ENCODE results near the gene INSRR. TPM values are rescaled to one million over a fixed set of nuclear protein-coding genes. Genes with fewer than 3 reads are reported as not detected.

Gene INSRR
- total and polyA plus RNA-seq, 4 donors, result 0.01 TPM; not detected in 3

DNA sequence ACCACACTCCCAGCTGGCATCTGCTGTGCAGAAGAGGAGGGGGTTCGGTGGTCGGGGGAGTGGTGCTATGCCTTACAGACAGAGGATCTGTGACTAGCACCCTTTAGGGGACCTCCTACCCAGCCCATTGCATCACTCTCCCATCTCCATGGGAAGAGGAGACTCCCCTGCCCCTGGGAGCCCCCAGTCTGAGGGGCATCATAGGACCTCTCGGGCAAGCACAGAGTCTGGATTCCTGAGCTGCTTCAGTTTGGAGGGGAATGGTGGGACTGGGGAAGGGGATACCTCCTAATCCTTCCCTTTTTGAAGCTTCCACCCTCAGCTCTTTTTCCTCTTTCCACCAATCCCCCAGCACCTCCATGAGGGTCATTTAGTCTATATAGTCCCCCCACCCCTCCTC is 1.4 kb downstream of the INSRR start:
- Histone ChIP-seq H3K36me3 (ENCODE audit: control insufficient read depth in 4 of 4, insufficient read depth in 3 of 4, low read depth in 1 of 4, low read length in 3 of 4) (no peaks in the 10 kb centered on the region), H3K27me3 (ENCODE audit: control insufficient read depth in 4 of 4, insufficient read depth in 4 of 4, low read length in 3 of 4) (peaks cover 0 to 15% (median 8%) of the 10 kb centered on the region in 4 donors), H3K4me1 (ENCODE audit: control insufficient read depth in 4 of 4, insufficient read depth in 4 of 4, low read length in 3 of 4) (peaks cover 4 to 27% (median 15%) of the 10 kb centered on the region in 4 donors), H3K4me3 (ENCODE audit: low read depth in 1 of 3, low read length in 3 of 3) (no peak overlapping the region), H3K27ac (ENCODE audit: low read depth in 1 of 2, low read length in 2 of 2) (no peak overlapping the region), H3K9ac (ENCODE audit: low read depth in 1 of 2, low read length in 2 of 2) (no peak overlapping the region), H3K9me3 (ENCODE audit: control insufficient read depth in 4 of 4, low read length in 3 of 4) (no peaks in the 10 kb centered on the region)
- WGBS, result 69% methylated on average over 3 of the region's 3 CpGs
- DNase-seq (ENCODE audit: low spot score), result no peak
- TF ChIP-seq, protein P1, sequence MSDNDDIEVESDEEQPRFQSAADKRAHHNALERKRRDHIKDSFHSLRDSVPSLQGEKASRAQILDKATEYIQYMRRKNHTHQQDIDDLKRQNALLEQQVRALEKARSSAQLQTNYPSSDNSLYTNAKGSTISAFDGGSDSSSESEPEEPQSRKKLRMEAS (IDR thresholded peaks at IDR 0.05), result no peak

DNA sequence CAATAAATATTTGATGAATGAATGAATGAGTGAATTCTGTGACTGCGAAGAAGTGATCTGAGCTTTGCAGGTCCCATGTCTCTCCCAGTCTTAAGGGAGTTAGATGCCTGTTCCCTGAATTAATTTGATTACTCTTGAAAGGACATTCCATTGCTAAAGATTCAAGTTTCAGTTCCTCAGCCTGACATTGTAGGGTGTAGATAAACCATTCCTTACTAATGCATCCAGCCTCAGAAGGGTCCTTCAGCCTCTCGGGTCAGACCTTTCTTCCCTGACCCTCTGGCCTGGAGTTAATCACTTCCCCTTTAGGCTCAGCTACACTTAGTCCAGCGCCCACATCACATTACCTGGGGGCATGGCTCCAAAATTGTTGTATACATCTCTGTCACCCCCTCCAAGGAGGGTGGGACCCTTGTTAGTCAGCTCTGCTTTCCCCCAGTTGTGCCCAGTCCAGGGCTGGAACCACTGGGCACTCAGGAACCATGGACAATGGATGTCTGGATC is 2.6 kb downstream of the INSRR start:
- no peak overlapping the region for H3K9ac ChIP-seq (ENCODE audit: low read depth in 1 of 2, low read length in 2 of 2)
- no peaks in the 10 kb centered on the region for H3K9me3 ChIP-seq (ENCODE audit: control insufficient read depth in 4 of 4, low read length in 3 of 4)
- WGBS, result 84% methylated on average over 3 of the region's 3 CpGs
- no peak for DNase-seq (ENCODE audit: low spot score)
- H3K4me1 ChIP-seq (ENCODE audit: control insufficient read depth in 4 of 4, insufficient read depth in 4 of 4, low read length in 3 of 4), result peaks cover 4 to 39% (median 22%) of the 10 kb centered on the region in 4 donors
- TF ChIP-seq FOXA2 (IDR thresholded peaks at IDR 0.05) (no peak), SP1 (IDR thresholded peaks at IDR 0.05) (no peak), HNF4A (conservative IDR thresholded peaks at IDR 0.05) (no peak), RXRA (IDR thresholded peaks at IDR 0.05) (no peak), GABPA (IDR thresholded peaks at IDR 0.05 in 1 of 2, conservative IDR thresholded peaks at IDR 0.05 in 1 of 2) (no peak), HNF4G (IDR thresholded peaks at IDR 0.05) (no peak), JUND (IDR thresholded peaks at IDR 0.05) (no peak)
- TF ChIP-seq, protein P2, sequence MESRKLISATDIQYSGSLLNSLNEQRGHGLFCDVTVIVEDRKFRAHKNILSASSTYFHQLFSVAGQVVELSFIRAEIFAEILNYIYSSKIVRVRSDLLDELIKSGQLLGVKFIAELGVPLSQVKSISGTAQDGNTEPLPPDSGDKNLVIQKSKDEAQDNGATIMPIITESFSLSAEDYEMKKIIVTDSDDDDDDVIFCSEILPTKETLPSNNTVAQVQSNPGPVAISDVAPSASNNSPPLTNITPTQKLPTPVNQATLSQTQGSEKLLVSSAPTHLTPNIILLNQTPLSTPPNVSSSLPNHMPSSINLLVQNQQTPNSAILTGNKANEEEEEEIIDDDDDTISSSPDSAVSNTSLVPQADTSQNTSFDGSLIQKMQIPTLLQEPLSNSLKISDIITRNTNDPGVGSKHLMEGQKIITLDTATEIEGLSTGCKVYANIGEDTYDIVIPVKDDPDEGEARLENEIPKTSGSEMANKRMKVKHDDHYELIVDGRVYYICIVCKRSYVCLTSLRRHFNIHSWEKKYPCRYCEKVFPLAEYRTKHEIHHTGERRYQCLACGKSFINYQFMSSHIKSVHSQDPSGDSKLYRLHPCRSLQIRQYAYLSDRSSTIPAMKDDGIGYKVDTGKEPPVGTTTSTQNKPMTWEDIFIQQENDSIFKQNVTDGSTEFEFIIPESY (IDR thresholded peaks at IDR 0.05), result no peak
- TF ChIP-seq, protein P3, sequence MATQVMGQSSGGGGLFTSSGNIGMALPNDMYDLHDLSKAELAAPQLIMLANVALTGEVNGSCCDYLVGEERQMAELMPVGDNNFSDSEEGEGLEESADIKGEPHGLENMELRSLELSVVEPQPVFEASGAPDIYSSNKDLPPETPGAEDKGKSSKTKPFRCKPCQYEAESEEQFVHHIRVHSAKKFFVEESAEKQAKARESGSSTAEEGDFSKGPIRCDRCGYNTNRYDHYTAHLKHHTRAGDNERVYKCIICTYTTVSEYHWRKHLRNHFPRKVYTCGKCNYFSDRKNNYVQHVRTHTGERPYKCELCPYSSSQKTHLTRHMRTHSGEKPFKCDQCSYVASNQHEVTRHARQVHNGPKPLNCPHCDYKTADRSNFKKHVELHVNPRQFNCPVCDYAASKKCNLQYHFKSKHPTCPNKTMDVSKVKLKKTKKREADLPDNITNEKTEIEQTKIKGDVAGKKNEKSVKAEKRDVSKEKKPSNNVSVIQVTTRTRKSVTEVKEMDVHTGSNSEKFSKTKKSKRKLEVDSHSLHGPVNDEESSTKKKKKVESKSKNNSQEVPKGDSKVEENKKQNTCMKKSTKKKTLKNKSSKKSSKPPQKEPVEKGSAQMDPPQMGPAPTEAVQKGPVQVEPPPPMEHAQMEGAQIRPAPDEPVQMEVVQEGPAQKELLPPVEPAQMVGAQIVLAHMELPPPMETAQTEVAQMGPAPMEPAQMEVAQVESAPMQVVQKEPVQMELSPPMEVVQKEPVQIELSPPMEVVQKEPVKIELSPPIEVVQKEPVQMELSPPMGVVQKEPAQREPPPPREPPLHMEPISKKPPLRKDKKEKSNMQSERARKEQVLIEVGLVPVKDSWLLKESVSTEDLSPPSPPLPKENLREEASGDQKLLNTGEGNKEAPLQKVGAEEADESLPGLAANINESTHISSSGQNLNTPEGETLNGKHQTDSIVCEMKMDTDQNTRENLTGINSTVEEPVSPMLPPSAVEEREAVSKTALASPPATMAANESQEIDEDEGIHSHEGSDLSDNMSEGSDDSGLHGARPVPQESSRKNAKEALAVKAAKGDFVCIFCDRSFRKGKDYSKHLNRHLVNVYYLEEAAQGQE (IDR thresholded peaks at IDR 0.05), result no peak
- TF ChIP-seq, protein P4, sequence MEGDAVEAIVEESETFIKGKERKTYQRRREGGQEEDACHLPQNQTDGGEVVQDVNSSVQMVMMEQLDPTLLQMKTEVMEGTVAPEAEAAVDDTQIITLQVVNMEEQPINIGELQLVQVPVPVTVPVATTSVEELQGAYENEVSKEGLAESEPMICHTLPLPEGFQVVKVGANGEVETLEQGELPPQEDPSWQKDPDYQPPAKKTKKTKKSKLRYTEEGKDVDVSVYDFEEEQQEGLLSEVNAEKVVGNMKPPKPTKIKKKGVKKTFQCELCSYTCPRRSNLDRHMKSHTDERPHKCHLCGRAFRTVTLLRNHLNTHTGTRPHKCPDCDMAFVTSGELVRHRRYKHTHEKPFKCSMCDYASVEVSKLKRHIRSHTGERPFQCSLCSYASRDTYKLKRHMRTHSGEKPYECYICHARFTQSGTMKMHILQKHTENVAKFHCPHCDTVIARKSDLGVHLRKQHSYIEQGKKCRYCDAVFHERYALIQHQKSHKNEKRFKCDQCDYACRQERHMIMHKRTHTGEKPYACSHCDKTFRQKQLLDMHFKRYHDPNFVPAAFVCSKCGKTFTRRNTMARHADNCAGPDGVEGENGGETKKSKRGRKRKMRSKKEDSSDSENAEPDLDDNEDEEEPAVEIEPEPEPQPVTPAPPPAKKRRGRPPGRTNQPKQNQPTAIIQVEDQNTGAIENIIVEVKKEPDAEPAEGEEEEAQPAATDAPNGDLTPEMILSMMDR (IDR thresholded peaks at IDR 0.05; ENCODE audit: low read depth, low read length, missing input control), result no peak
- TF ChIP-seq, protein P1 (IDR thresholded peaks at IDR 0.05), result no peak
- no peak overlapping the region for H3K27ac ChIP-seq (ENCODE audit: low read depth in 1 of 2, low read length in 2 of 2)
- no peaks in the 10 kb centered on the region for H3K36me3 ChIP-seq (ENCODE audit: control insufficient read depth in 4 of 4, insufficient read depth in 3 of 4, low read depth in 1 of 4, low read length in 3 of 4)
- no peak overlapping the region for H3K4me3 ChIP-seq (ENCODE audit: low read depth in 1 of 3, low read length in 3 of 3)
- H3K27me3 ChIP-seq (ENCODE audit: control insufficient read depth in 4 of 4, insufficient read depth in 4 of 4, low read length in 3 of 4), result peaks cover 0 to 10% (median 6%) of the 10 kb centered on the region in 4 donors
